Measurements from ENCODE around the gene ABTB2. TPM values are rescaled to one million over a fixed set of nuclear protein-coding genes. Genes with fewer than 3 reads are reported as not detected.

ABTB2 gene
- total RNA-seq, 1 experiment from 2014 or later, result 5.5 TPM

DNA sequence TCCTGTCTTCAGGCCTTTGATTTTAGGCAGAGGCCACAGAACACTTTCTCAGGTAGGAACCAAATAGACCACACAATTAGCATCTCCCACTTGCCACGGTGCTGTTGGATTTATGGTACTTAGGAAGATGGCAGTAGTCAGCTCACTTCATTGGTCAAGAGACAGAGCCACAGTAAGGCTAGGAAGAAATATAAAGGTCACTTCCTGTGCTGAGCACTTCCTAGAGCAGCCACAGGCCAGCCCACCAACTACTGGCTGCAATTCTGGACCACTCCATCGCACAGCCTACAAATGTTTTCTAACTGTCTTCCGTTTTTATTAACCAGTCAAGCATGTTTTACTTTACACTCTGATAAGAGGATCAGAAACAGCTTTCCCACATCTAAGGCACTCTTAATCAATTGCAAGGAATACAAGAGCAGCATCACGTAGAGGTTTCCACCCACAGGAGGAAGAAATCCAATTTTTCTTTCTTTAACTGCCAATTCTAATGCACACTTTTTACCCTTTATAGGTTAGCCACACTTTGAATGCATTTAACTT is 54.7 kb downstream of the ABTB2 start:
- H3K9ac ChIP-seq (ENCODE audit: extremely low read depth, insufficient read length, low read length), result no peak overlapping the region
- H3K79me2 ChIP-seq (ENCODE audit: insufficient read depth, low read length), result no peaks in the 10 kb centered on the region
- H2BK15ac ChIP-seq (ENCODE audit: low read depth, low read length), result no peak overlapping the region
- no peak overlapping the region for H2AFZ ChIP-seq (ENCODE audit: low read length)
- H3K9me3 ChIP-seq (ENCODE audit: control insufficient read depth, low read depth, low read length), result no peaks in the 10 kb centered on the region
- no peak overlapping the region; a peak in 1 of 5 replicates for H3K4me3 Mint-ChIP-seq
- H3K56ac ChIP-seq (ENCODE audit: insufficient read length, low read depth, low read length), result no peak overlapping the region
- no peak overlapping the region for H4K8ac ChIP-seq (replicated peaks; ENCODE audit: insufficient read length, low read depth, low read length)
- no peak overlapping the region for H2BK120ac ChIP-seq (ENCODE audit: low read depth, low read length, poor library complexity, severe bottlenecking)
- no peak overlapping the region for H2BK5ac ChIP-seq (ENCODE audit: insufficient read length, low read length)
- no peak overlapping the region for H3K14ac ChIP-seq (ENCODE audit: insufficient read depth, low read length)
- H2BK12ac ChIP-seq (ENCODE audit: insufficient read length, low read depth, low read length), result no peak overlapping the region
- H2BK20ac ChIP-seq (ENCODE audit: low read depth, low read length, poor library complexity, severe bottlenecking), result no peak overlapping the region
- no peak overlapping the region for H4K91ac ChIP-seq (ENCODE audit: insufficient read length, low read depth, low read length)
- no peak overlapping the region for H3K4ac ChIP-seq (ENCODE audit: low read depth, low read length)
- H3T11ph ChIP-seq (ENCODE audit: low read length), result no peak overlapping the region
- peaks cover 2% of the 10 kb centered on the region for H3K79me1 ChIP-seq (ENCODE audit: insufficient read depth, low read depth, low read length, poor library complexity, severe bottlenecking)
- H3K27me3 Mint-ChIP-seq (ENCODE audit: low read depth), result no peaks in the 10 kb centered on the region
- no peak overlapping the region for H4K5ac ChIP-seq (ENCODE audit: insufficient read length, low read depth, low read length)
- no peak for DNase-seq
- no peak overlapping the region for H2AK5ac ChIP-seq (ENCODE audit: insufficient read length, low read length)
- no peak overlapping the region for H3K23ac ChIP-seq (ENCODE audit: insufficient read length, low read depth, low read length)
- H3K9me3 Mint-ChIP-seq, result no peaks in the 10 kb centered on the region
- H3K27me3 ChIP-seq (ENCODE audit: insufficient read depth, low read length), result no peaks in the 10 kb centered on the region
- no peaks in the 10 kb centered on the region for H3K23me2 ChIP-seq (ENCODE audit: insufficient read length, low read depth, low read length, poor library complexity, severe bottlenecking)
- peaks cover 38 to 45% of the 10 kb centered on the region in 2 experiments for H3K4me1 Mint-ChIP-seq
- no peak overlapping the region for H3K18ac ChIP-seq (ENCODE audit: insufficient read length, low read depth, low read length)
- no CpG with 5 or more reads among the region's 4 CpGs for WGBS (ENCODE audit: extremely low coverage, insufficient read length, low lambda C conversion rate)
- H3K27ac ChIP-seq (ENCODE audit: insufficient read length, low read depth, low read length), result no peak overlapping the region
- H3K27ac Mint-ChIP-seq, result peak overlapping the region in 1 of 3 experiments; percentile 13; a peak in 2 of 7 replicates
- no peaks in the 10 kb centered on the region for H4K20me1 ChIP-seq (ENCODE audit: control insufficient read depth, insufficient read depth, insufficient read length)
- peaks cover 10% of the 10 kb centered on the region; the same call in 1 of the 2 replicates for H3K4me1 ChIP-seq (ENCODE audit: insufficient read depth, low read length)
- H3K36me3 Mint-ChIP-seq (ENCODE audit: insufficient read depth in 1 of 3, low read depth in 3 of 3), result no peaks in the 10 kb centered on the region
- TF ChIP-seq, protein P1, sequence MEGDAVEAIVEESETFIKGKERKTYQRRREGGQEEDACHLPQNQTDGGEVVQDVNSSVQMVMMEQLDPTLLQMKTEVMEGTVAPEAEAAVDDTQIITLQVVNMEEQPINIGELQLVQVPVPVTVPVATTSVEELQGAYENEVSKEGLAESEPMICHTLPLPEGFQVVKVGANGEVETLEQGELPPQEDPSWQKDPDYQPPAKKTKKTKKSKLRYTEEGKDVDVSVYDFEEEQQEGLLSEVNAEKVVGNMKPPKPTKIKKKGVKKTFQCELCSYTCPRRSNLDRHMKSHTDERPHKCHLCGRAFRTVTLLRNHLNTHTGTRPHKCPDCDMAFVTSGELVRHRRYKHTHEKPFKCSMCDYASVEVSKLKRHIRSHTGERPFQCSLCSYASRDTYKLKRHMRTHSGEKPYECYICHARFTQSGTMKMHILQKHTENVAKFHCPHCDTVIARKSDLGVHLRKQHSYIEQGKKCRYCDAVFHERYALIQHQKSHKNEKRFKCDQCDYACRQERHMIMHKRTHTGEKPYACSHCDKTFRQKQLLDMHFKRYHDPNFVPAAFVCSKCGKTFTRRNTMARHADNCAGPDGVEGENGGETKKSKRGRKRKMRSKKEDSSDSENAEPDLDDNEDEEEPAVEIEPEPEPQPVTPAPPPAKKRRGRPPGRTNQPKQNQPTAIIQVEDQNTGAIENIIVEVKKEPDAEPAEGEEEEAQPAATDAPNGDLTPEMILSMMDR (conservative IDR thresholded peaks at IDR 0.05), result no peak
- H3K4me2 ChIP-seq (ENCODE audit: insufficient read depth, insufficient read length, low read length), result no peak overlapping the region
